Keratinocyte (primary cell): ENCODE data around the gene HOXD8. TPM values are rescaled to one million over a fixed set of nuclear protein-coding genes. Genes with fewer than 3 reads are reported as not detected.

ENCODE experiments used
- DNase-seq: peaks from one replicate; pipeline ENCODE4 v3.0.0-alpha.2; 2011; ENCODE audit warnings: low read depth, missing footprints, low spot score
- FAIRE-seq: peaks from 2 replicates; lab custom pipeline; 2011; peaks lifted over from hg19 to GRCh38; lab: Jason Lieb, UNC
- H2AFZ ChIP-seq: 2 replicates; pipeline ENCODE4 v1.6.0; 2012; ENCODE audit warnings: low read length, control low read depth, inconsistent platforms; ENCODE audit not compliant: control insufficient read depth
- H3K27ac ChIP-seq: 2 replicates; pipeline ENCODE4 v1.5.1; 2011; ENCODE audit warnings: low read length; ENCODE audit not compliant: control insufficient read depth, insufficient read depth
- H3K27me3 ChIP-seq: 3 replicates; pipeline ENCODE4 v1.6.0; 2011; ENCODE audit warnings: low read length; ENCODE audit not compliant: control insufficient read depth, insufficient read depth; ENCODE audit errors: extremely low read depth
- H3K36me3 ChIP-seq, 2 experiments: 2 replicates in 1 of 2; 3 replicates in 1 of 2; pipeline ENCODE4 v1.5.1; 2011; ENCODE audit warnings: low read length in 2 of 2, mild to moderate bottlenecking in 1 of 2; ENCODE audit not compliant: control insufficient read depth in 2 of 2, insufficient read depth in 2 of 2; ENCODE audit errors: extremely low read depth in 1 of 2
- H3K4me1 ChIP-seq: 3 replicates; pipeline ENCODE4 v1.5.1; 2011; ENCODE audit warnings: low read length; ENCODE audit not compliant: control insufficient read depth, insufficient read depth; ENCODE audit errors: extremely low read depth
- H3K4me2 ChIP-seq: 3 replicates; pipeline ENCODE4 v1.6.0; 2011; ENCODE audit warnings: low read depth, low read length; ENCODE audit not compliant: control insufficient read depth, insufficient read depth; ENCODE audit errors: extremely low read depth
- H3K4me3 ChIP-seq, 3 experiments: fragments of 200-600 bp in 1 of 3; sonication (generic) in 1 of 3; 2 replicates in 2 of 3; 3 replicates in 1 of 3; pipeline ENCODE4 v1.5.1; 2011 to 2016; ENCODE audit warnings: low read length in 3 of 3, mild to moderate bottlenecking in 3 of 3, control low read depth in 2 of 3, inconsistent platforms in 1 of 3, low read depth in 1 of 3, mixed read lengths in 1 of 3, mixed run types in 1 of 3, moderate library complexity in 1 of 3; ENCODE audit not compliant: control insufficient read depth in 2 of 3, insufficient read depth in 2 of 3; ENCODE audit errors: extremely low read depth in 1 of 3
- H3K79me2 ChIP-seq: 2 replicates; pipeline ENCODE4 v1.6.0; 2012; ENCODE audit warnings: low read length; ENCODE audit not compliant: control insufficient read depth, insufficient read depth
- H3K9ac ChIP-seq: 3 replicates; pipeline ENCODE4 v1.6.0; 2011; ENCODE audit warnings: low read length; ENCODE audit not compliant: control insufficient read depth, insufficient read depth; ENCODE audit errors: extremely low read depth
- H3K9me1 ChIP-seq: 3 replicates; pipeline ENCODE4 v1.6.0; 2011; ENCODE audit warnings: low read length; ENCODE audit not compliant: control insufficient read depth, insufficient read depth; ENCODE audit errors: extremely low read depth
- H3K9me3 ChIP-seq: 2 replicates; pipeline ENCODE4 v1.5.1; 2012; ENCODE audit warnings: low read depth, low read length; ENCODE audit not compliant: control insufficient read depth
- H4K20me1 ChIP-seq: 3 replicates; pipeline ENCODE4 v1.6.0; 2011; ENCODE audit warnings: low read length; ENCODE audit not compliant: control insufficient read depth, insufficient read depth; ENCODE audit errors: extremely low read depth
- CTCF ChIP-seq, 3 experiments: IDR thresholded peaks in 1 of 3; conservative IDR thresholded peaks in 1 of 3; optimal IDR thresholded peaks in 1 of 3; 2 replicates in 2 of 3; 3 replicates in 1 of 3; pipeline versions ENCODE3 to v1.5.1; 2011; ENCODE audit warnings: low read length in 3 of 3, mild to moderate bottlenecking in 3 of 3, moderate library complexity in 2 of 3, control low read depth in 1 of 3, inconsistent platforms in 1 of 3; ENCODE audit not compliant: insufficient read depth in 2 of 3; ENCODE audit errors: extremely low read depth in 1 of 3
- EZH2 ChIP-seq: IDR thresholded peaks from one replicate; pipeline ENCODE4 v1.6.1; 2012; ENCODE audit warnings: inconsistent platforms, mild to moderate bottlenecking, low read length, moderate library complexity
- dilution Hi-C: fragments of 300-500 bp; cut with MboI; formaldehyde crosslinking; loops from one replicate; pipeline ENCODE4 v1.7.0; 2020; ENCODE audit warnings: low sequenced_read_pairs; ENCODE audit not compliant: extremely low pct_ligation_motif_present
- polyA plus RNA-seq, 5 experiments: library from polyadenylated mRNA; depleted of rRNA in 3 of 5; stranded (reverse) in 3 of 5; stranded (forward) in 1 of 5; unstranded in 1 of 5; fragments of >200 nt; gene quantifications; 1 replicate in 1 of 5; 2 replicates in 3 of 5; 3 replicates in 1 of 5; pipeline versions ENCODE4 v1.2.1 to v1.2.3, GENCODE V29; 2011 to 2012; ENCODE audit warnings: missing spikeins in 2 of 5, low read depth in 1 of 5, low replicate concordance in 1 of 5

The HOXD8 gene
- polyA plus RNA-seq, 1 donor (not counting 4 experiments of a cell fraction or from before 2014, with no cell fraction given), result not detected

- Histone ChIP-seq H3K4me3 (peak within 1 kb of the TSS in 2 of 3 experiments; percentile 2 to 13), H3K9ac (no peak within 1 kb of the TSS), H3K79me2 (no peaks in the 10 kb centered on the region), H3K9me3 (no peaks in the 10 kb centered on the region), H3K9me1 (no peaks in the 10 kb centered on the region), H3K27me3 (peaks cover 93% of the 10 kb centered on the region), H2AFZ (no peak within 1 kb of the TSS), H4K20me1 (no peaks in the 10 kb centered on the region), H3K27ac (no peak within 1 kb of the TSS), H3K4me2 (no peak within 1 kb of the TSS), H3K4me1 (no peaks in the 10 kb centered on the region), H3K36me3 (no peaks in the 10 kb centered on the region)
- no peak for DNase-seq
- FAIRE-seq, result no peak
- no peak for TF ChIP-seq CTCF (optimal IDR thresholded peaks at IDR 0.05 in 1 of 3, IDR thresholded peaks at IDR 0.05 in 1 of 3, conservative IDR thresholded peaks at IDR 0.05 in 1 of 3; ENCODE audit: extremely low read depth in 1 of 3, insufficient read depth in 2 of 3, low read length in 3 of 3)
- peak; percentile 71 for TF ChIP-seq EZH2
- dilution Hi-C loops, result no loop called here
Measured at GRCh38 chr2:176122683-176123410, 6.7 kb upstream of the HOXD8 start, which contains the start of gene HOXD9. Gene HOXD9 (plus strand): TSS chr2:176122719. CDS start chr2:176122769, 50 bp downstream.

- Histone ChIP-seq H3K36me3 (no peaks in the 10 kb centered on the region), H3K4me1 (no peaks in the 10 kb centered on the region), H3K9me3 (no peaks in the 10 kb centered on the region), H3K27ac (no peak overlapping the region), H3K4me2 (no peak overlapping the region), H4K20me1 (no peaks in the 10 kb centered on the region), H3K4me3 (no peak overlapping the region), H3K9ac (no peak overlapping the region), H2AFZ (no peak overlapping the region), H3K79me2 (no peaks in the 10 kb centered on the region), H3K27me3 (peaks cover 93% of the 10 kb centered on the region), H3K9me1 (no peaks in the 10 kb centered on the region)
- DNase-seq (no peak), FAIRE-seq (no peak)
- TF ChIP-seq EZH2 (peak; percentile 76), CTCF (optimal IDR thresholded peaks at IDR 0.05 in 1 of 3, IDR thresholded peaks at IDR 0.05 in 1 of 3, conservative IDR thresholded peaks at IDR 0.05 in 1 of 3; ENCODE audit: extremely low read depth in 1 of 3, insufficient read depth in 2 of 3, low read length in 3 of 3) (no peak)
- dilution Hi-C loops, result no loop called here
Measured at GRCh38 chr2:176123411-176124109, 5.9 kb upstream of the HOXD8 start.
